SK-N-SH treated with all-trans-retinoic acid at 6 μM for 48 hours (cell line): ENCODE measurements around the gene PPP4R3C.

Source experiments
- ATAC-seq: fragments of 200-7000 bp; cut with Tn5 transposase; 3 replicates; pipeline ENCODE4 v1.9.1; 2020; ENCODE audit warnings: mild to moderate bottlenecking, moderate library complexity
- ARNTL ChIP-seq: fragments of 450-650 bp; formaldehyde crosslinking; IDR thresholded peaks from 2 replicates; pipeline ENCODE4 v1.5.0; 2020; ENCODE audit warnings: low read depth, mild to moderate bottlenecking, moderate library complexity, borderline replicate concordance
- CSDC2 ChIP-seq: fragments of 250-450 bp; sonication (Bioruptor Pico); IDR thresholded peaks from 2 replicates; pipeline ENCODE4 v1.5.0; 2020; ENCODE audit warnings: mild to moderate bottlenecking, moderate library complexity
- ESRRG ChIP-seq: fragments of 250-450 bp; sonication (Bioruptor Pico); IDR thresholded peaks from 2 replicates; pipeline ENCODE4 v1.6.1; 2021; ENCODE audit warnings: mild to moderate bottlenecking
- OSR1 ChIP-seq: fragments of 250-450 bp; sonication (Bioruptor Pico); IDR thresholded peaks from 2 replicates; pipeline ENCODE4 v1.8.0; 2022; ENCODE audit warnings: moderate library complexity, mild to moderate bottlenecking, inconsistent platforms
- PPARA ChIP-seq: fragments of 250-450 bp; sonication (Bioruptor Pico); IDR thresholded peaks from 2 replicates; pipeline ENCODE4 v1.5.0; 2020; ENCODE audit warnings: mild to moderate bottlenecking, borderline replicate concordance
- RARB ChIP-seq: fragments of 250-450 bp; sonication (Bioruptor Pico); IDR thresholded peaks from 2 replicates; pipeline ENCODE4 v1.8.0; 2021; ENCODE audit warnings: mild to moderate bottlenecking, moderate library complexity
- SNAI2 ChIP-seq: fragments of 250-450 bp; sonication (Bioruptor Pico); IDR thresholded peaks from 2 replicates; pipeline ENCODE4 v1.5.0; 2020; ENCODE audit warnings: mild to moderate bottlenecking, moderate library complexity
- TOX ChIP-seq: fragments of 250-450 bp; sonication (Bioruptor Pico); IDR thresholded peaks from 2 replicates; pipeline ENCODE4 v1.8.0; 2021; ENCODE audit warnings: mild to moderate bottlenecking, moderate library complexity, borderline replicate concordance
- ZFP30 ChIP-seq: fragments of 450-650 bp; formaldehyde crosslinking; IDR thresholded peaks from 2 replicates; pipeline ENCODE4 v1.5.0; 2022; ENCODE audit warnings: mild to moderate bottlenecking, moderate library complexity
- TF ChIP-seq, protein P1 (sequence below): fragments of 250-450 bp; sonication (Bioruptor Pico); IDR thresholded peaks from 2 replicates; pipeline ENCODE4 v1.8.0; 2021; ENCODE audit warnings: low read depth, mild to moderate bottlenecking, moderate library complexity, borderline replicate concordance
- TF ChIP-seq, protein P2 (sequence below): fragments of 250-450 bp; sonication (Bioruptor Pico); IDR thresholded peaks from 2 replicates; pipeline ENCODE4 v1.5.0; 2020; ENCODE audit warnings: mild to moderate bottlenecking, moderate library complexity

The PPP4R3C gene

DNA sequence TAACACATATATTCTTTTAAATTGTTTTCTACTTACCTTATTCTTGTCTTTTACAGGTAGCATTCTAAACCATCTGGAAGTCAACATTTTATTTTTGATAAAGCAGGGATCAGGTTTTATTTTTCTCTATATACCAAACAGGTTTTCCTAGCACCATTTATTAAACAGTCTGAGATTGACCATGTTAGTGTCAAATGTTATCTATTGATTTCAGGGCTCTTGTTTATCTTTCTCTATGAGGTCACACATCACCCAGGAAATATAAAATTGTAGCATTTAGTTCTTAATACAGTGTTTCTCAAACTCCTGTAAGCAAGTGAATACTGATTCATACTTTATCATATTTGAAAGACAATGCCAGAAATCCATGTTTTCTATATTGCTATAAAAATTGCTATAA lies 28.1 kb downstream of the PPP4R3C start:
- TF ChIP-seq, protein P1, sequence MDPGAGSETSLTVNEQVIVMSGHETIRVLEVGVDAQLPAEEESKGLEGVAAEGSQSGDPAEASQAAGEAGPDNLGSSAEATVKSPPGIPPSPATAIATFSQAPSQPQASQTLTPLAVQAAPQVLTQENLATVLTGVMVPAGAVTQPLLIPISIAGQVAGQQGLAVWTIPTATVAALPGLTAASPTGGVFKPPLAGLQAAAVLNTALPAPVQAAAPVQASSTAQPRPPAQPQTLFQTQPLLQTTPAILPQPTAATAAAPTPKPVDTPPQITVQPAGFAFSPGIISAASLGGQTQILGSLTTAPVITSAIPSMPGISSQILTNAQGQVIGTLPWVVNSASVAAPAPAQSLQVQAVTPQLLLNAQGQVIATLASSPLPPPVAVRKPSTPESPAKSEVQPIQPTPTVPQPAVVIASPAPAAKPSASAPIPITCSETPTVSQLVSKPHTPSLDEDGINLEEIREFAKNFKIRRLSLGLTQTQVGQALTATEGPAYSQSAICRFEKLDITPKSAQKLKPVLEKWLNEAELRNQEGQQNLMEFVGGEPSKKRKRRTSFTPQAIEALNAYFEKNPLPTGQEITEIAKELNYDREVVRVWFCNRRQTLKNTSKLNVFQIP (CRISPR knock-in tag) = no peak
- TF ChIP-seq RARB (CRISPR knock-in tag) (no peak), PPARA (no peak), OSR1 (no peak), CSDC2 (no peak), SNAI2 (no peak), TOX (no peak), ZFP30 (no peak), ESRRG (CRISPR knock-in tag) (no peak), ARNTL (no peak)
- TF ChIP-seq, protein P2, sequence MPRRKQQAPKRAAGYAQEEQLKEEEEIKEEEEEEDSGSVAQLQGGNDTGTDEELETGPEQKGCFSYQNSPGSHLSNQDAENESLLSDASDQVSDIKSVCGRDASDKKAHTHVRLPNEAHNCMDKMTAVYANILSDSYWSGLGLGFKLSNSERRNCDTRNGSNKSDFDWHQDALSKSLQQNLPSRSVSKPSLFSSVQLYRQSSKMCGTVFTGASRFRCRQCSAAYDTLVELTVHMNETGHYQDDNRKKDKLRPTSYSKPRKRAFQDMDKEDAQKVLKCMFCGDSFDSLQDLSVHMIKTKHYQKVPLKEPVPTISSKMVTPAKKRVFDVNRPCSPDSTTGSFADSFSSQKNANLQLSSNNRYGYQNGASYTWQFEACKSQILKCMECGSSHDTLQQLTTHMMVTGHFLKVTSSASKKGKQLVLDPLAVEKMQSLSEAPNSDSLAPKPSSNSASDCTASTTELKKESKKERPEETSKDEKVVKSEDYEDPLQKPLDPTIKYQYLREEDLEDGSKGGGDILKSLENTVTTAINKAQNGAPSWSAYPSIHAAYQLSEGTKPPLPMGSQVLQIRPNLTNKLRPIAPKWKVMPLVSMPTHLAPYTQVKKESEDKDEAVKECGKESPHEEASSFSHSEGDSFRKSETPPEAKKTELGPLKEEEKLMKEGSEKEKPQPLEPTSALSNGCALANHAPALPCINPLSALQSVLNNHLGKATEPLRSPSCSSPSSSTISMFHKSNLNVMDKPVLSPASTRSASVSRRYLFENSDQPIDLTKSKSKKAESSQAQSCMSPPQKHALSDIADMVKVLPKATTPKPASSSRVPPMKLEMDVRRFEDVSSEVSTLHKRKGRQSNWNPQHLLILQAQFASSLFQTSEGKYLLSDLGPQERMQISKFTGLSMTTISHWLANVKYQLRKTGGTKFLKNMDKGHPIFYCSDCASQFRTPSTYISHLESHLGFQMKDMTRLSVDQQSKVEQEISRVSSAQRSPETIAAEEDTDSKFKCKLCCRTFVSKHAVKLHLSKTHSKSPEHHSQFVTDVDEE (CRISPR knock-in tag) = no peak
- no peak for ATAC-seq
